NCI-H1092 treated with DMSO at 0.1 percent for 48 hours (cell line): ENCODE data around the gene TMEM135.
"Not testable (repeated sequence)": the region's sequence is repeated elsewhere in the genome, so short reads cannot be mapped to it uniquely, and the experiment has no call there.

ENCODE experiments used
- DNase-seq: peaks from one replicate; lab custom pipeline; 2025; lab: John Stamatoyannopoulos, UW

The TMEM135 gene

GRCh38 chr11:87258171-87258833, 220.6 kb downstream of the TMEM135 start:
- DNase-seq: no peak

- no peak for DNase-seq
Observed at GRCh38 chr11:87259736-87260135, 222.0 kb downstream of the TMEM135 start.

- no peak for DNase-seq
Observed at GRCh38 chr11:87260811-87261210, 223.1 kb downstream of the TMEM135 start.

DNA sequence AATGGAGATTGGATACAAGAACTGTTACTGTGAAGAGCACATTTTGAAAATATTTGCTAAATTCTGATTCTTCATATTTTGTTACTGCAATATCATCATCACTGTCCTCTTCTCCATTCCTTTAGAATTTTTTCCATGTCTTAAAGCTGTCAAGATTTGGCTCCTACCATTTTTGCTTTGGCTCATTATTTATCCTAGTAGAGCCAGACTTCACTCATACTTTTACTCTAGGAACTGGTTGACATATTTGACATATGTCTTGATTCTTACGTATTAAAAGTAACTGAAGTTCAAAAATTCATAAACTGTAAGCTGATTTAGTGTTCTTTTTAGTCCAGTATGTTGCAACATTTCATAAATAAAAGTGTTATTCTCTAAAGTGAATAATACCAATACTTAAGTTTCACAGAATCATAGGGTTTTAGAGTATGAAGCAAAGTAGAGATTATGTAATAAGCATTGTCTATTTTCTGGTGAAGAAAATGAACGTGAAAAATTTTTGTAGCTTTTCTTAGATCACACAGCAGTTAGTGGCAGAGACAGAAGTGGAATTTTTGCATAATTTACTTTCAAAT, 225.6 kb downstream of the TMEM135 start:
- no peak for DNase-seq

GRCh38 chr11:87263979-87264378, 226.2 kb downstream of the TMEM135 start:
- DNase-seq: no peak

GRCh38 chr11:87265132-87265531, 227.4 kb downstream of the TMEM135 start:
- no peak for DNase-seq

DNA sequence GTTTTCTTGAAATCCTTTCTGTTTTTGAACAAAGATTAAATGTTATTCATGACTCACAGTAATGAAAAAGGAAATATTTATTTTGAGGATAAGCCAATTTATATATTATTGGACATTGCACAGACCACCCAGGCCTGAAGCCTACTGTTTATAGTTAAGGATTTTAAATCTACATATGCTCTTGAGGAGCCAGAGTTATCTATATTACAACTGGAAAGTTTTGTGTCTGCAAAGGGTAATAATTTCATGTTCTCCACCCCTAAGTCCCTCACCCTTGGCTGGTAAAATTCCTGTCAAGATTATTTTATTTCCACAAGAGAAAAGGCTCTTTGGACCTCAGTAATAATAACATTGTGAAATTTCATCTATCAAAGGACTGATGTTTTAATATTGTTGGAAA, 228.2 kb downstream of the TMEM135 start:
- no peak for DNase-seq

- no peak for DNase-seq
Observed at GRCh38 chr11:87266751-87267150, 229.0 kb downstream of the TMEM135 start.

- not testable (repeated sequence) for DNase-seq
Observed at GRCh38 chr11:87271951-87272350, 234.2 kb downstream of the TMEM135 start.

DNA sequence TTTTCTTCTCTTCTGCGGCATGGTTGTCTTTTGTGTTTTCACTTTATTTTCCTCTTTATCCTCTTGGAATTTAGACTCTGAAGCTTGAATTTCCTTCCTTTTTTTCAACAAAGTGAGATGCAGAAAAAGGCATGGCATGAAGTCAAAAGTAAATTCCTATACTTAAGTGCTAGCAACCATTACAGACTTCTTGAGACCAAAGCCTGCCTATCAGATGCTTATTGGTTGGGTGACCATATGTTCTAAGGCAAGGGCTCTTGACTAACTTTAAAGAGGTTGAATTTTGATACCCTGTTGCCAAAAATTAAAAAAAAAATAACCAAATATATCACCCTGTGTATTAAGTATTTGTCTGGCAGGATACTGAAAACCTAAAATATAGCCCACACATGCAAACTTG, 237.4 kb downstream of the TMEM135 start:
- DNase-seq: no peak

GRCh38 chr11:87280143-87280542, 242.4 kb downstream of the TMEM135 start:
- DNase-seq: no peak

- no peak for DNase-seq
Observed at GRCh38 chr11:87281496-87281895, 243.8 kb downstream of the TMEM135 start.

- no peak for DNase-seq
Observed at GRCh38 chr11:87284306-87284705, 246.6 kb downstream of the TMEM135 start.

GRCh38 chr11:87285674-87286073, 247.9 kb downstream of the TMEM135 start:
- not testable (repeated sequence) for DNase-seq

- DNase-seq: no peak
Observed at GRCh38 chr11:87286338-87286737, 248.6 kb downstream of the TMEM135 start.

DNA sequence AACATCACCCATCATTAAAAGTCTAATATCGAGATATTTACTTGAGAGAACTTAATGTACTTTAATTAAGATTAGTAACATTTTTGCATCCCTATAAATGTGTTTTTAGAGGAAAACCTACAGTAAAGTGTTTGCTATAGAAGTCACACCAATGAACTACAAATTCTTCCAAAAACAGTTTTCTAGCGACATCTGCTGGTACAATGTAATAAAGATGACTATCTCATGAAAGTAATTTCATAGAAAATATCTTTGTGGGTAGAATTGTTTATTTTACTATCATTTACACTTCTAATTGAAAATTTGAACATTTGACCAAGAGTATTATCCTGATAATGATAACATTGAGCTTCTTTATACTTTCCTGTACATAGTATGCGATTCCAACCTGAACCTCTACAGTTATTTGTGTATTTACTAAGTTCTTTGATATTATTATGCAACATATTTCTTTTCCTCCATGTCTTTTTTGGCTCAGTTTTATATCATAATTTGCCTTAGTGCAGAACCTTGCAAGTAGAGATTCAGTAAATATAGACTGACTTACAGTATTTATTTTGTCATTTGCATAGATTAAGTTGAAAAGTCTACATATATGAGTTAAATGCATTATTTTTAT, 252.7 kb downstream of the TMEM135 start:
- DNase-seq: peak; percentile 41

GRCh38 chr11:87292598-87292997, 254.9 kb downstream of the TMEM135 start:
- no peak for DNase-seq

GRCh38 chr11:87295237-87295636, 257.5 kb downstream of the TMEM135 start:
- peak; percentile 30 for DNase-seq

GRCh38 chr11:87296627-87297026, 258.9 kb downstream of the TMEM135 start:
- DNase-seq: no peak

DNA sequence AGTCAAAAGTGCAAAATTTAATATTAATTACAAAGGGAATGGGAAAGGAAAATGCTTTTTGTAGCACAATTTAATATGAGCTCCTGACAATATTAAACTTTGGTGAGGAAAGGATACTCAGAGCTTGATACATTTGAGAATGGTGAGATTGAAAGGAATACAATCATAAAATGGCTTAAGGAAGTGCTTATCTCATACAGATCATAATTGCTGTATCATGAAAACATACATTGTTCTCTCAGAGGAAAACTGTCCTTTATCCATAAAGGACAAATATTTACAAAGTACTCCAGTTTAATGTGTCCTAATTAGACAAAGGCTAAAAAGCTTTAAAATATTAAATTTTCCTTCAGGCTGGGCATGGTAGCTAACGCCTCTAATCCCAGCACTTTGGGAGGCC, 260.4 kb downstream of the TMEM135 start:
- DNase-seq: peak; percentile 38

- no peak for DNase-seq
Observed at GRCh38 chr11:87299041-87299481, 261.3 kb downstream of the TMEM135 start.

- DNase-seq: no peak
Observed at GRCh38 chr11:87300640-87301380, 263.1 kb downstream of the TMEM135 start.
